GM06990 (cell line): ENCODE measurements around the gene GLT8D2.

Experiments used
- DNase-seq: peaks from one replicate; pipeline ENCODE4 v3.0.0-alpha.2; 2011; ENCODE audit not compliant: insufficient read length; ENCODE audit errors: extremely low read depth
- H3K27me3 ChIP-seq: replicated peaks from 2 replicates; pipeline ENCODE4 v1.6.0; 2011; ENCODE audit warnings: low read length; ENCODE audit not compliant: control insufficient read depth, insufficient read depth
- H3K36me3 ChIP-seq: 2 replicates; pipeline ENCODE4 v1.5.1; 2011; ENCODE audit warnings: low read length; ENCODE audit not compliant: control insufficient read depth, insufficient read depth
- H3K4me3 ChIP-seq: replicated peaks from 2 replicates; pipeline ENCODE4 v1.5.1; 2011; ENCODE audit warnings: low read depth, mild to moderate bottlenecking, control low read depth, low read length
- TF ChIP-seq, protein P1 (sequence below): IDR thresholded peaks from 2 replicates; pipeline ENCODE4 v1.5.1; 2011; ENCODE audit warnings: low read length, control low read depth, mild to moderate bottlenecking, inconsistent platforms; ENCODE audit not compliant: insufficient read depth, poor library complexity, severe bottlenecking

Gene GLT8D2

DNA sequence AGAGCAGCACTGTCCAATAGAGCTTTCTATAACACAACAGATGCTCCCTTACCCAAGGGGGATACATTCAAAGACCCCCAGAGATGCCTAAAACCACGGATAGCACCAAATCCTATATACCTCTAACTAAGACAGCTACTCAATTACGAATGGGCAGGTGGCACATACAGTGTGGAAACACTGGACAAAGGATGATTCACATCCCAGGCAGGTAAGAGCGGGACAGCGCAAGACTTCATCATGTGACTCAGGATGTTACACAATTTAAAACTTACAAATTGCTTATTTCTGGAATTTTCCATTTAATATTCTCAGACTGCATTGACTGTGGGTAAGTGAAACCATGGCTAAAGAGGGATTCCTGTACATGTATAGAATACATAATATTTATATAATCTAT lies 8.8 kb upstream of the GLT8D2 start:
- TF ChIP-seq, protein P1, sequence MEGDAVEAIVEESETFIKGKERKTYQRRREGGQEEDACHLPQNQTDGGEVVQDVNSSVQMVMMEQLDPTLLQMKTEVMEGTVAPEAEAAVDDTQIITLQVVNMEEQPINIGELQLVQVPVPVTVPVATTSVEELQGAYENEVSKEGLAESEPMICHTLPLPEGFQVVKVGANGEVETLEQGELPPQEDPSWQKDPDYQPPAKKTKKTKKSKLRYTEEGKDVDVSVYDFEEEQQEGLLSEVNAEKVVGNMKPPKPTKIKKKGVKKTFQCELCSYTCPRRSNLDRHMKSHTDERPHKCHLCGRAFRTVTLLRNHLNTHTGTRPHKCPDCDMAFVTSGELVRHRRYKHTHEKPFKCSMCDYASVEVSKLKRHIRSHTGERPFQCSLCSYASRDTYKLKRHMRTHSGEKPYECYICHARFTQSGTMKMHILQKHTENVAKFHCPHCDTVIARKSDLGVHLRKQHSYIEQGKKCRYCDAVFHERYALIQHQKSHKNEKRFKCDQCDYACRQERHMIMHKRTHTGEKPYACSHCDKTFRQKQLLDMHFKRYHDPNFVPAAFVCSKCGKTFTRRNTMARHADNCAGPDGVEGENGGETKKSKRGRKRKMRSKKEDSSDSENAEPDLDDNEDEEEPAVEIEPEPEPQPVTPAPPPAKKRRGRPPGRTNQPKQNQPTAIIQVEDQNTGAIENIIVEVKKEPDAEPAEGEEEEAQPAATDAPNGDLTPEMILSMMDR: no peak
- no peak for DNase-seq
- Histone ChIP-seq H3K27me3 (no peaks in the 10 kb centered on the region), H3K4me3 (no peak overlapping the region), H3K36me3 (no peaks in the 10 kb centered on the region)

DNA sequence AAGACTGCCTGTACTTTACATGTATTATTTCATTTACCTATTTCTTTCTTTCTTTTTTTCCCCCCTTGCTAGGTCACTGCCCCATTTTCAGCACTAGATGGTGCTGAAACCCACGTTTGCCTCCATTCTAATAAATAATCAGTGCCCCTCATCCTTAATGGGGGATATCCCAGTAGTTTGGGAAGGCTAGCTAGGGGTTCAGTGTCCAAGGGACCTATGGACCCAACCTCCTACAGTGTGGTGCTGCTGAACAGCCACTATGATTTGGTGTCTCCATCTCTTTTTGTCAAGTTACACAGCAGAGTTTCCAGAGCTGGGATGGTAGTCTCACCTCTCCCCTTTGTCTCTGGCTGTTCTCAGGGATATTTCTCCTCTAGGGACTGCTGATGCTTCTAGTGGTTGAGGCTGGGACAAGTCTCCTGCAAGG lies 7.8 kb upstream of the GLT8D2 start:
- no peaks in the 10 kb centered on the region for H3K36me3 ChIP-seq
- no peak for DNase-seq
- no peaks in the 10 kb centered on the region for H3K27me3 ChIP-seq
- TF ChIP-seq, protein P1: peak; percentile 75
- no peak overlapping the region for H3K4me3 ChIP-seq

DNA sequence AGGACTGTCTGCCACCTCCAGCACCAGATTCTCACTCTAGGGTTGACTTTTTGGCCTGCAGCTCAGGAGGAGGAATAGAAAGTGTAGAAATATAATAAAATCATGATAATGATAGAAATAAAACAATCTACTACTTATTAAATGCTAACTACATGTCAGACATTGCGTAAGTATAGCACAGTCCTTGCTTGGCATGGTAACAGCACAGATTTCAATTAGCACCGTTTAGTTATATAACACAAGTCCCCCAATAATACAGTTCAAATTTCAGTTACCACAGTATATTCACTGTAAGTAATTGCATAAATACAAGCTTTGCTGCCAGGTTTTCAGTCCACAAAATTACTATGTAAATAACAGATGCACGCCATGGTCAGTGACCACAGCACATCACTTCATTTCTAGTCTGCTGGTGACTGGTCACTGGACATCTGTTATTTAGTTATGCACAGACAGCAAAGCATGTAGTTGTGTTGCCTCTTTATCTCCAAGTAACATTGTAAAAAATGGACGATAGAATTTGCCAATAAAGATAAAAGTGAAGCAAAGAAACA lies 6.5 kb upstream of the GLT8D2 start:
- H3K4me3 ChIP-seq: no peak overlapping the region
- H3K36me3 ChIP-seq: no peaks in the 10 kb centered on the region
- DNase-seq: no peak
- TF ChIP-seq, protein P1: no peak
- H3K27me3 ChIP-seq: no peaks in the 10 kb centered on the region

DNA sequence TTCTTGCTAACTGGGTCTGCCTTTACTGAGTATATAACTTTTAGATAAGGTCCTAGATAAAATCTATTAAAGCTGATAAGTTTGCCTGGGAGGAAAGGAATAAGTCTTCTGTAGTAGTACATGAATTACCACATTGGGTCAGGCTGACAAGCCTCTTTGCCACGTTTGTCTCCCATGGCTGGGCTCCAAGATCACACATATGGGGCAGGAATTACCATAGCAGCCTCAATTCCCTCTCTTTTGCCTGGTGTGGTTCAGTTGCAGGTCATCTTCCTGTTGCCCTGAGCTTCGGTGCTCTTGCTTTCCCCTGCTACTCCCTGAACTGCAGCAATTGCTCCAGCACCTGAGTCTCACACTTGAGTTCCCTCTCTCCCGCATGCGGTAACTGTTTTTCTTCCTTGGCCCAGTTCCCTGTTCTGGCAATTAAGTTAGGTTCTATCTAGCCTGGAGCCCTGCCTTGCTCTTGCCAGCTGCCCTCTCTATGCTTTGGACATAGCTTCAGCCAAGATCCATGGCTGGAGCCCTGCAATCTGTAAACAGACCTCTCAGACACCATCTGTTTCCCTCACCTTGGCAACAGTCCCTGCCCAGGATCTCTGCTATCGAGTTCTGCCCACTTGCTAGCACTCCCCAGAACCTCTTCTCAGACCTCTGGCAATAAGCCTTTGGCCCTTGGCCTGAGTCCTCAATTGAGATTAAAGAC lies 5.8 kb upstream of the GLT8D2 start:
- TF ChIP-seq, protein P1: no peak
- no peak for DNase-seq
- no peaks in the 10 kb centered on the region for H3K36me3 ChIP-seq
- H3K4me3 ChIP-seq: no peak overlapping the region
- no peaks in the 10 kb centered on the region for H3K27me3 ChIP-seq

- Histone ChIP-seq H3K4me3 (no peak overlapping the region), H3K27me3 (no peaks in the 10 kb centered on the region), H3K36me3 (no peaks in the 10 kb centered on the region)
- no peak for DNase-seq
- TF ChIP-seq, protein P1: no peak
Observed at GRCh38 chr12:104054681-104055346, 4.8 kb upstream of the GLT8D2 start.
